Upper lobe of right lung (tissue), 1 donor: ENCODE data around the gene TAPT1. TPM values are rescaled to one million over a fixed set of nuclear protein-coding genes. Genes with fewer than 3 reads are reported as not detected.

ENCODE experiments used
- ATAC-seq: fragments of 200-7000 bp; cut with Tn5 transposase; one replicate; pipeline ENCODE4 v1.9.1; 2020; ENCODE audit warnings: mild to moderate bottlenecking, moderate library complexity
- DNase-seq: peaks from one replicate; pipeline ENCODE4 v3.0.0-alpha.2; 2020
- H3K27ac ChIP-seq: fragments of 200-600 bp; one replicate; pipeline ENCODE4 v1.8.0; 2022
- H3K27me3 ChIP-seq: fragments of 200-600 bp; one replicate; pipeline ENCODE4 v1.8.0; 2022; ENCODE audit warnings: mild to moderate bottlenecking
- H3K36me3 ChIP-seq: fragments of 200-600 bp; one replicate; pipeline ENCODE4 v1.8.0; 2022
- H3K4me1 ChIP-seq: fragments of 200-600 bp; one replicate; pipeline ENCODE4 v1.8.0; 2022
- H3K4me3 ChIP-seq: fragments of 200-600 bp; one replicate; pipeline ENCODE4 v1.8.0; 2022; ENCODE audit warnings: mild to moderate bottlenecking
- H3K9me3 ChIP-seq: fragments of 200-600 bp; one replicate; pipeline ENCODE4 v1.8.0; 2022
- intact Hi-C: fragments of 100-400 bp; cut with DNase I; formaldehyde crosslinking; loops from one replicate; pipeline ENCODE4 v1.11.0; 2022
- total RNA-seq: library from RNA; stranded (reverse); fragmentation: NEBNext Ultra II Directional; extraction: Animal tissue kit (Norgen Biotek cat#: 25700); gene quantifications from one replicate; pipeline ENCODE4 v1.2.1, GENCODE V29; 2021
- TF ChIP-seq, protein P1 (sequence below): fragments of 200-600 bp; IDR thresholded peaks from one replicate; pipeline ENCODE4 v1.8.0; 2022; ENCODE audit warnings: antibody characterized with exemption
- donor health status: DM: no; HTN: yes; CAD: no; lungs with severe emphysema.

The TAPT1 gene
- total RNA-seq, 1 donor from 2014 or later = 66.5 TPM

DNA sequence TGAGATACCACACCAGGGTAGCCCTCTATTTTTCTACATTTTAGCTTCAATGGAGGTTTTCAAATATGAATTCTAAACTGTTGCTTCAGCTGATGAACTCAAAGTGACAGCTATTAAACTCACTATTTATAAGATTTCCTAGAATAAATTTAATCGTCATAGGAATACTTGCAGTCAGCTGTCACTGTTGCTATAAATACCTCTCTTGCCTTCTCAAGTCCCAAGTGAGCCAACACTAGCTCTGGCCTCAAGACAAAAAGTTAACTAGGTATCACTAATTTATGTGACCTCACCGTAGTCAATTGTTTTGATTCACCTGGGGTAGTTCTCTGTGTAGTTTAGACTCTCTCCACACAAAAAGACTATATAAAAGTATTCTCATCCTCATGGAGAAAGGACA, 108.2 kb downstream of the TAPT1 start:
- TF ChIP-seq, protein P1, sequence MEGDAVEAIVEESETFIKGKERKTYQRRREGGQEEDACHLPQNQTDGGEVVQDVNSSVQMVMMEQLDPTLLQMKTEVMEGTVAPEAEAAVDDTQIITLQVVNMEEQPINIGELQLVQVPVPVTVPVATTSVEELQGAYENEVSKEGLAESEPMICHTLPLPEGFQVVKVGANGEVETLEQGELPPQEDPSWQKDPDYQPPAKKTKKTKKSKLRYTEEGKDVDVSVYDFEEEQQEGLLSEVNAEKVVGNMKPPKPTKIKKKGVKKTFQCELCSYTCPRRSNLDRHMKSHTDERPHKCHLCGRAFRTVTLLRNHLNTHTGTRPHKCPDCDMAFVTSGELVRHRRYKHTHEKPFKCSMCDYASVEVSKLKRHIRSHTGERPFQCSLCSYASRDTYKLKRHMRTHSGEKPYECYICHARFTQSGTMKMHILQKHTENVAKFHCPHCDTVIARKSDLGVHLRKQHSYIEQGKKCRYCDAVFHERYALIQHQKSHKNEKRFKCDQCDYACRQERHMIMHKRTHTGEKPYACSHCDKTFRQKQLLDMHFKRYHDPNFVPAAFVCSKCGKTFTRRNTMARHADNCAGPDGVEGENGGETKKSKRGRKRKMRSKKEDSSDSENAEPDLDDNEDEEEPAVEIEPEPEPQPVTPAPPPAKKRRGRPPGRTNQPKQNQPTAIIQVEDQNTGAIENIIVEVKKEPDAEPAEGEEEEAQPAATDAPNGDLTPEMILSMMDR = no peak
- Histone ChIP-seq H3K36me3 (no peaks in the 10 kb centered on the region), H3K27ac (no peak overlapping the region), H3K27me3 (no peaks in the 10 kb centered on the region), H3K4me1 (no peaks in the 10 kb centered on the region), H3K4me3 (no peak overlapping the region), H3K9me3 (no peaks in the 10 kb centered on the region)
- intact Hi-C loops = no loop called here
- DNase-seq (no peak), ATAC-seq (no peak)

DNA sequence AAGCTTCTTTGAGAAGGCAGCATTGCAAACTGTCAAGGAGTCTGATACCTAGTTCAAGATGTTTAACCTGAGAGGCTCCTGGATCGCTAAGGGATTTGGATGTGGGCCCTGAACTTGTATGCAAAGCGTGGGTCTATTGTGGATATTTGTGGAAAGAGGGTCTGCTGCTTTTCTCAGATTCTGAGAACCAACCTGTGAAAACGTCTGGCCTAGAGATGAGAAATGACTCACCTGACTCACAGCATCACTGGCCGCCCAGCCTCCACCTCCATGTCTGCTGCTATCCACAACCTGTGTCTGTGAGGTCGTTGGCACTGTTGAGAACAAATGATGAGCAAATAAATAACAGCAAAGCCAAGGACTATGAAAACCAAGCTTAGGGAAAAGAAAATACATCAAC, 109.1 kb downstream of the TAPT1 start:
- H3K27me3 ChIP-seq = no peaks in the 10 kb centered on the region
- intact Hi-C loops = no loop called here
- H3K36me3 ChIP-seq = no peaks in the 10 kb centered on the region
- H3K4me1 ChIP-seq = no peaks in the 10 kb centered on the region
- no peak overlapping the region for H3K4me3 ChIP-seq
- ATAC-seq = no peak
- TF ChIP-seq, protein P1 = no peak
- H3K9me3 ChIP-seq = no peaks in the 10 kb centered on the region
- DNase-seq = no peak
- H3K27ac ChIP-seq = no peak overlapping the region

DNA sequence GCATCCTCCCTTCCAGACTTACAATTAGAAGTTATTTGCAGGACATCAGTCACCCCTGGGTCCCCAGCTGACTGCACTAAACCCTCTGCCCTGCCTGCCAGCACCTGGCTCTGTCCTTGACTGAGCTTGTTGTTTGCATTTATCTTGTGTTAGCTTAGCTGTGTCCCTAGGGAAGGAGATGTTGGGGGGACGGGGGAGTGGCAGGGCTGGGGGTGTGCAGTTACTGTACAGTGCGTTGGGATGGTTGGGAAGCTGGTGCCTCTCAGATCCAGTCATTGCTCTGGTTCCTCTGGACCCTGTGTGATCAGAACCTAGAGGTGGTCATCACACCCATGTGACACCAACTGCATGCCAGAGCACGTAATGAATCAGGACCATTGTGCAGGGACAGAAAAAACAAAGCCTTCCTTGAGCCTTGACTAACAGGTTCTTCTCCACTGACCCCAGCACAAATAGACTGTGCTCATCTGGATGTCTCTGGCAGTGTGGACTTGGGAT, 109.7 kb downstream of the TAPT1 start:
- DNase-seq = no peak
- H3K4me3 ChIP-seq = no peak overlapping the region
- no peak overlapping the region for H3K27ac ChIP-seq
- ATAC-seq = no peak
- intact Hi-C loops = no loop called here
- H3K4me1 ChIP-seq = no peaks in the 10 kb centered on the region
- no peaks in the 10 kb centered on the region for H3K27me3 ChIP-seq
- TF ChIP-seq, protein P1 = no peak
- H3K9me3 ChIP-seq = no peaks in the 10 kb centered on the region
- no peaks in the 10 kb centered on the region for H3K36me3 ChIP-seq

DNA sequence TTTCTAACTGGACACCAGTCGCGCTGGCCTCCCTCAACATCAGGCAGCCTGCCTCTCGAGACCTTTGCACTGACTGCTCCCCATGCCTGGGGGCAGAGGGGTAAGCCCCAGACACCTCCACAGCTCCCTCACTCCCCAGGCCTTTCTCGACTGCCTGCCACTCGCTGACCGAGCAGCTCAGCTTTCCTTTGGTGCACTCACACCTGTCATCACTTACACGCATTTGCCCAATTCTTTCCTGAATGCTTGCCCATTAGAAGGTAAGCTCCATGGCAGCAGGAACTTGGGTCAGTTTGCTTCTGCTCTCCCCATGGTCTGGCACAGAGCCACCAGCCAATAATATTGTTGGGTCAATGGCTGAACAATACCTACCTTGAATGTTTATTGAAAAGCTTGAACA, 110.3 kb downstream of the TAPT1 start:
- DNase-seq (no peak), ATAC-seq (peak; percentile 37)
- Histone ChIP-seq H3K27ac (no peak overlapping the region), H3K4me3 (no peak overlapping the region), H3K9me3 (no peaks in the 10 kb centered on the region), H3K4me1 (no peaks in the 10 kb centered on the region), H3K36me3 (no peaks in the 10 kb centered on the region), H3K27me3 (no peaks in the 10 kb centered on the region)
- intact Hi-C loops = no loop called here
- TF ChIP-seq, protein P1 = no peak

DNA sequence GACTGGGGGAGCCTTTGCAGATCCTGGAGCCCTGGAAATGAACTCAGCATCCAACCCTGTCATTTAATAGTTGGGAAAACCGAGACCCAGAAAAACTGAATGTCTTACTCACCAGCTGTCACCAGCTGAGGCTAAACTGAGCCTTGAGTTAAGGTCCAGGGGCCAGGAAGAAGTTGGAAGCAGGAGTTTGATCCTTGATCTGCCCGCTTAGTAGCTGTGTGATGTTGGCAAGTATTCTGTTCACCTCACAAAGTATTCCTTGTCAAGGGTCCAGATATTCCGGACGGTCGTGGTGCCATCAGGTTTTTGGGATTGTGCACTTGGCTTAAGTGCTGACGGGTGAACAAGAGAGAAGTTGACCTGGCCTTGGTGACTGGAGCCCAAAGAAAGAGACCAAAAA, 111.7 kb downstream of the TAPT1 start:
- H3K27ac ChIP-seq = no peak overlapping the region
- TF ChIP-seq, protein P1 = no peak
- no peaks in the 10 kb centered on the region for H3K27me3 ChIP-seq
- no peak overlapping the region for H3K4me3 ChIP-seq
- ATAC-seq (no peak), DNase-seq (no peak)
- H3K9me3 ChIP-seq = no peaks in the 10 kb centered on the region
- intact Hi-C loops = no loop called here
- H3K4me1 ChIP-seq = no peaks in the 10 kb centered on the region
- H3K36me3 ChIP-seq = no peaks in the 10 kb centered on the region

DNA sequence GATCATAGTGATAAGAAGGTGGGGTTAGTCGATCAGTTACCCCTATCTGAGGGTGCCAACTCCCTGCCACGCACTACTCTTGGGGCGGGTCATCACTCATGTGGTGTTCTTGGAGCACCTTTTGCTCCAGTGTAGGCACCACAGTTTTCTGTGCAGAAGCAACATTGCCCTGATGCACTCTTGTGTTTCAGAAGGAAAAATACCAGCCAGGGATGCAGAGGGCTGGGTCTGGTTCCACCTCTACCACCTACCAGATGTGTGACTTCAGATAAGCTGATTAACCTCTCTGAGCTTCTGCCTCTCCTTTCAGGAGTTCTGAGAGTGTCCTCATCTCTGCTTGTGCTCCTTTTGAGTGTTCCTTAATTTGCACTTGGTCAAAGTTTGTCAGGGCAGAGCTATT, 112.5 kb downstream of the TAPT1 start:
- no peak overlapping the region for H3K27ac ChIP-seq
- no peaks in the 10 kb centered on the region for H3K4me1 ChIP-seq
- DNase-seq (no peak), ATAC-seq (no peak)
- TF ChIP-seq, protein P1 = no peak
- H3K27me3 ChIP-seq = no peaks in the 10 kb centered on the region
- H3K36me3 ChIP-seq = no peaks in the 10 kb centered on the region
- no peaks in the 10 kb centered on the region for H3K9me3 ChIP-seq
- no peak overlapping the region for H3K4me3 ChIP-seq
- intact Hi-C loops = no loop called here
